ENCODE measurements around the gene BBC3. TPM values are rescaled to one million over a fixed set of nuclear protein-coding genes. Genes with fewer than 3 reads are reported as not detected.
A peak's percentile ranks its signal among the peaks of the same experiment; 100 is the strongest.

Gene BBC3
- total and polyA plus RNA-seq, 4 experiments from 2014 or later, result 3.7 to 32.2 (median 20.0) TPM

DNA sequence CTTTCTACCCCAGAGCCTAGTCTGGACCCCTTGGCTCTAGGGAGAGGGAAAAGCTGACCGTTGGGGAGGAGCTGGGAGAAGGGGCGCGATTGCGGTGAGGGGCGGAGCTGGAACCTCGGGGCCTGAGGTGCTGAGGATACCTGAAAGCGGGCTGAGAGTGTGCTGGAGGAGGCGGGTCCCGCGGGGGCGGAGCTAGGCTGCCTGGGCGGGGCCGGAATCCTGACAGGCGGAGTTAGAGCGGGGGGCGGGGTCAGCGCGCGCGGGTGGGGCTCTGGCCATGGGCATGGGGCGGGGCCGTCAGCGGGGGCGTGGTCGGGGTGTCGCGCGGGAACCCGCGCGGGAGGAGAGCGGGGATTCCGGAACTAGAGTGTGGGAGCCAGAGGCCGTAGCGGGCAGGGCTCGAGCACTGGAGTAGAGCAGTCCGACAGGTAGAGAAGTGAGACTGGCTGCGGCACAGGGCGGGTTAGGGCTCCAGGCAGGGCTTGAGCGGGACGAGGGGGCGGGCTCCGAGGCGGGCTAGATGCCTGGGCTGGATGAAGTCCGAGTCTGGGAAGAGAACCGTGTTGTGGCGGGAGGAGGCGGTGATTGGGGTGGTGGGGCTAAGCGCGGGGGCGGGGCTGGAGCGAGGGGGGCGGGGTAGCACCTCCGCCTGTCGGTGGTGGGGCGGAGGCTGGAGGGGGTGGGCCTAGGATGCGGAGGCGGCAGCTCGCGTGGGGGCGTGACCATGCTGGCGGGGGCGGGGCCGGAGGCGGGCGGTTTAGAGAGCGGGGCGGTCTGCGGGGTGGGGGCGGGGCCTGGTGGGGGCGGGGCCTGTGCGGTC lies 43.3 kb upstream of the BBC3 start, which contains the start of gene INAFM1:
Gene INAFM1, plus strand, starts transcription at position 815 of the 820 bp plus-strand sequence. CDS start 35 bp downstream, outside the sequence.
- intact Hi-C loops (cut with micrococcal nuclease), result loop anchor here (1.0 to 2.0 kb wide), 7 partner anchors 18 to 504 kb away; partner anchors contain the start of genes BBC3, CCDC9, DHX34 and SELENOW

GRCh38 chr19:47273313-47274070 lies 42.5 kb upstream of the BBC3 start:
- POLR2A ChIA-PET (ENCODE audit: partially characterized antibody), result interaction anchor here (0.6 to 3.3 kb wide), 25 partner anchors 11 to 1048 kb away, joined by 3 to 120 read pairs (median 6); partner anchors contain the start of genes CALM3, CCDC9, DHX34 and KPTN
- Histone ChIP-seq H3K27me3 (ENCODE audit: insufficient read depth, low read length) (no peaks in the 10 kb centered on the region), H3K4me3 (ENCODE audit: low read length in 2 of 2) (peak overlapping the region; percentile 89 to 100), H3K27ac (ENCODE audit: low read depth, low read length) (peak overlapping the region; percentile 96), H3K4me1 (ENCODE audit: insufficient read depth, low read length) (peaks cover 19% of the 10 kb centered on the region), H3K9me3 (ENCODE audit: control insufficient read depth in 1 of 2, low read length in 2 of 2) (no peaks in the 10 kb centered on the region), H3K36me3 (ENCODE audit: insufficient read depth, low read length) (peaks cover 8% of the 10 kb centered on the region)
- Mint-ChIP-seq H3K27ac (peak overlapping the region; percentile 97 to 99 (median 99)), H3K27me3 (no peaks in the 10 kb centered on the region), H3K4me3 (peak overlapping the region; percentile 92 to 99 (median 97)), H3K4me1 (peaks cover 15 to 33% (median 19%) of the 10 kb centered on the region in 4 donors), H3K9me3 (no peaks in the 10 kb centered on the region), H3K36me3 (peaks cover 9 to 39% of the 10 kb centered on the region in 2 donors)
- DNase-seq, result peak; percentile 87 to 92 (median 89)
- CTCF ChIA-PET (ENCODE audit: partially characterized antibody), result interaction anchor here (0.6 to 3.8 kb wide), 8 partner anchors 11 to 158 kb away, joined by 3 to 33 read pairs (median 4); no protein-coding TSS in a partner anchor
- intact Hi-C loops (cut with micrococcal nuclease), result loop anchor here (1.0 to 2.0 kb wide), 7 partner anchors 17 to 505 kb away; partner anchors contain the start of genes BBC3, CCDC9, DHX34 and SELENOW

More for the DNA sequence above, 43.3 kb upstream of the BBC3 start, which contains the start of gene INAFM1:
- no peaks in the 10 kb centered on the region for H3K27me3 Mint-ChIP-seq
- H3K4me1 Mint-ChIP-seq, result peaks cover 15 to 33% (median 19%) of the 10 kb centered on the region in 4 donors
- Histone ChIP-seq H3K9me3 (ENCODE audit: control insufficient read depth in 1 of 2, low read length in 2 of 2) (no peaks in the 10 kb centered on the region), H3K27me3 (ENCODE audit: insufficient read depth, low read length) (no peaks in the 10 kb centered on the region), H3K4me3 (ENCODE audit: low read length in 2 of 2) (peak within 1 kb of the TSS; percentile 89 to 100), H3K27ac (ENCODE audit: low read depth, low read length) (peak within 1 kb of the TSS; percentile 96), H3K36me3 (ENCODE audit: insufficient read depth, low read length) (peaks cover 8% of the 10 kb centered on the region), H3K4me1 (ENCODE audit: insufficient read depth, low read length) (peaks cover 19% of the 10 kb centered on the region)
- peak within 1 kb of the TSS; percentile 97 to 99 (median 99) for H3K27ac Mint-ChIP-seq
- peak; percentile 98 to 100 (median 98) for DNase-seq
- ChIA-PET POLR2A (ENCODE audit: partially characterized antibody) (interaction anchor here (0.6 to 3.3 kb wide), 33 partner anchors 10 to 1345 kb away, joined by 3 to 120 read pairs (median 5); partner anchors contain the start of genes CALM3, CCDC9, DHX34 and KPTN), CTCF (ENCODE audit: partially characterized antibody) (interaction anchor here (0.6 to 3.8 kb wide), 9 partner anchors 10 to 159 kb away, joined by 3 to 33 read pairs (median 4); no protein-coding TSS in a partner anchor)
- H3K9me3 Mint-ChIP-seq, result no peaks in the 10 kb centered on the region
- H3K36me3 Mint-ChIP-seq, result peaks cover 5 to 36% of the 10 kb centered on the region in 2 donors
- peak within 1 kb of the TSS; percentile 92 to 99 (median 97) for H3K4me3 Mint-ChIP-seq

GRCh38 chr19:47272448-47273312 lies 41.7 kb upstream of the BBC3 start:
- DNase-seq, result no peak
- CTCF ChIA-PET (ENCODE audit: partially characterized antibody), result interaction anchor here (1.6 kb wide), 1 partner anchor 12 kb away, joined by 5 read pairs; no protein-coding TSS in a partner anchor
- POLR2A ChIA-PET (ENCODE audit: partially characterized antibody), result interaction anchor here (1.5 to 3.1 kb wide), 2 partner anchors 16 to 28 kb away, joined by 9 to 14 read pairs; partner anchors contain the start of gene CCDC9
- Mint-ChIP-seq H3K4me3 (peak overlapping the region; percentile 59 to 99 (median 95)), H3K27ac (peak overlapping the region; percentile 86 to 99 (median 90)), H3K36me3 (peaks cover 9 to 45% of the 10 kb centered on the region in 2 donors), H3K27me3 (no peaks in the 10 kb centered on the region), H3K9me3 (no peaks in the 10 kb centered on the region), H3K4me1 (peaks cover 14 to 33% (median 18%) of the 10 kb centered on the region in 4 donors)
- Histone ChIP-seq H3K27ac (ENCODE audit: low read depth, low read length) (peak overlapping the region; percentile 96), H3K27me3 (ENCODE audit: insufficient read depth, low read length) (no peaks in the 10 kb centered on the region), H3K9me3 (ENCODE audit: control insufficient read depth in 1 of 2, low read length in 2 of 2) (no peaks in the 10 kb centered on the region), H3K36me3 (ENCODE audit: insufficient read depth, low read length) (peaks cover 12% of the 10 kb centered on the region), H3K4me3 (ENCODE audit: low read length in 2 of 2) (peak overlapping the region; percentile 89 to 100), H3K4me1 (ENCODE audit: insufficient read depth, low read length) (peaks cover 19% of the 10 kb centered on the region)
- intact Hi-C loops (cut with micrococcal nuclease), result no loop called here

DNA sequence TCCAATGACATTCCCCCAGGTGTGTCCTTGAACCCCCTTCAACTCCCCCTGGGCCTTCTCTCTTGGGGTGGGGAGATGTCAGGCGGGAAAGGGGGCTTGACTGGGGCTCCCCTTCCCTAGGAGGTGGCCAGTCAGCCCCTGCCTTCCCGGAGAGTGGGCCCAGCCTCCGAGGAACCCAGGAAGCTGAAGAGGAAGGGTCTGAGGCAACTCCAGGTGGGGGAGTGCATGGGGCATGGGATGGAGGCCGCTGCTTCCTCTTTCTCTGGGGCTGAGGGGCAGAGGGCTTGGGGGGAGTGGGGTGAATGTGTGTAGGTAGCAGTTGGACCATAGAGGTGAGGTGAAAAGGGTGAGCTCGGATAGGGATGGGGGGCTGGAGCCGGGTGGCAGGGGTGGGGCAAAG lies 41.0 kb upstream of the BBC3 start:
- no peaks in the 10 kb centered on the region for H3K9me3 Mint-ChIP-seq
- Histone ChIP-seq H3K9me3 (ENCODE audit: control insufficient read depth in 1 of 2, low read length in 2 of 2) (no peaks in the 10 kb centered on the region), H3K27me3 (ENCODE audit: insufficient read depth, low read length) (no peaks in the 10 kb centered on the region), H3K4me1 (ENCODE audit: insufficient read depth, low read length) (peaks cover 19% of the 10 kb centered on the region), H3K27ac (ENCODE audit: low read depth, low read length) (no peak overlapping the region), H3K4me3 (ENCODE audit: low read length in 2 of 2) (no peak overlapping the region), H3K36me3 (ENCODE audit: insufficient read depth, low read length) (peaks cover 12% of the 10 kb centered on the region)
- intact Hi-C loops (cut with micrococcal nuclease), result no loop called here
- POLR2A ChIA-PET (ENCODE audit: partially characterized antibody), result interaction anchor here (0.8 to 1.5 kb wide), 2 partner anchors 16 to 77 kb away, joined by 3 to 9 read pairs; partner anchors contain the start of gene CCDC9
- H3K4me1 Mint-ChIP-seq, result peaks cover 14 to 33% (median 18%) of the 10 kb centered on the region in 4 donors
- H3K27me3 Mint-ChIP-seq, result no peaks in the 10 kb centered on the region
- peaks cover 12 to 49% of the 10 kb centered on the region in 2 donors for H3K36me3 Mint-ChIP-seq
- DNase-seq, result no peak
- CTCF ChIA-PET (ENCODE audit: partially characterized antibody), result interaction anchor here (1.6 kb wide), 1 partner anchor 12 kb away, joined by 5 read pairs; no protein-coding TSS in a partner anchor
- peak overlapping the region in 5 of 7 donors; percentile 19 to 97 (median 59) for H3K27ac Mint-ChIP-seq
- H3K4me3 Mint-ChIP-seq, result peak overlapping the region in 2 of 8 donors; percentile 35 to 94

- Histone ChIP-seq H3K27me3 (ENCODE audit: insufficient read depth, low read length) (no peaks in the 10 kb centered on the region), H3K9me3 (ENCODE audit: control insufficient read depth in 1 of 2, low read length in 2 of 2) (no peaks in the 10 kb centered on the region), H3K4me1 (ENCODE audit: insufficient read depth, low read length) (peaks cover 14% of the 10 kb centered on the region), H3K4me3 (ENCODE audit: low read length in 2 of 2) (no peak overlapping the region), H3K36me3 (ENCODE audit: insufficient read depth, low read length) (peaks cover 21% of the 10 kb centered on the region), H3K27ac (ENCODE audit: low read depth, low read length) (no peak overlapping the region)
- intact Hi-C loops (cut with micrococcal nuclease), result no loop called here
- ChIA-PET POLR2A (ENCODE audit: partially characterized antibody) (interaction anchor here (1.2 kb wide), 1 partner anchor 13 kb away, joined by 3 read pairs; no protein-coding TSS in a partner anchor), CTCF (ENCODE audit: partially characterized antibody) (no interaction called here)
- H3K9me3 Mint-ChIP-seq, result no peaks in the 10 kb centered on the region
- peak overlapping the region in 2 of 7 donors; percentile 42 to 55 for H3K27ac Mint-ChIP-seq
- no peaks in the 10 kb centered on the region for H3K27me3 Mint-ChIP-seq
- H3K36me3 Mint-ChIP-seq, result peaks cover 22 to 58% of the 10 kb centered on the region in 2 donors
- DNase-seq, result no peak
- H3K4me1 Mint-ChIP-seq, result peaks cover 8 to 27% (median 11%) of the 10 kb centered on the region in 4 donors
- H3K4me3 Mint-ChIP-seq, result no peak overlapping the region
These were observed 39.4 kb upstream of the BBC3 start for GRCh38 chr19:47270408-47270807.

- peak overlapping the region in 2 of 8 donors; percentile 25 to 65 for H3K4me3 Mint-ChIP-seq
- Histone ChIP-seq H3K4me3 (ENCODE audit: low read length in 2 of 2) (no peak overlapping the region), H3K27ac (ENCODE audit: low read depth, low read length) (no peak overlapping the region), H3K9me3 (ENCODE audit: control insufficient read depth in 1 of 2, low read length in 2 of 2) (no peaks in the 10 kb centered on the region), H3K27me3 (ENCODE audit: insufficient read depth, low read length) (no peaks in the 10 kb centered on the region), H3K36me3 (ENCODE audit: insufficient read depth, low read length) (peaks cover 27% of the 10 kb centered on the region), H3K4me1 (ENCODE audit: insufficient read depth, low read length) (peaks cover 10% of the 10 kb centered on the region)
- no peaks in the 10 kb centered on the region for H3K27me3 Mint-ChIP-seq
- H3K9me3 Mint-ChIP-seq, result no peaks in the 10 kb centered on the region
- ChIA-PET POLR2A (ENCODE audit: partially characterized antibody) (interaction anchor here (0.8 kb wide), 1 partner anchor 13 kb away, joined by 3 read pairs; the partner anchor contains the start of gene CCDC9), CTCF (ENCODE audit: partially characterized antibody) (no interaction called here)
- intact Hi-C loops (cut with micrococcal nuclease), result no loop called here
- peaks cover 24 to 60% of the 10 kb centered on the region in 2 donors for H3K36me3 Mint-ChIP-seq
- no peak for DNase-seq
- H3K4me1 Mint-ChIP-seq, result peaks cover 7 to 24% (median 9%) of the 10 kb centered on the region in 4 donors
- H3K27ac Mint-ChIP-seq, result peak overlapping the region in 1 of 7 donors; percentile 44
These were observed 38.6 kb upstream of the BBC3 start for GRCh38 chr19:47269596-47269995.

All from CD4-positive, alpha-beta memory T cell (primary cell).